Measurements from ENCODE around the gene ACOX2. TPM values are rescaled to one million over a fixed set of nuclear protein-coding genes. Genes with fewer than 3 reads are reported as not detected.
A peak's percentile ranks its signal among the peaks of the same experiment; 100 is the strongest.

ACOX2 gene
- total and polyA plus RNA-seq, 2 of the 8 experiments (the other 6 are each of a cell fraction or from before 2014, with no cell fraction given): 3.2 to 9.2 TPM

GRCh38 chr3:58565621-58566397 lies 28.8 kb upstream of the ACOX2 start:
- Histone ChIP-seq H4K5ac (ENCODE audit: insufficient read length, low read depth, low read length) (no peak overlapping the region), H3K14ac (ENCODE audit: insufficient read length) (no peak overlapping the region), H4K8ac (ENCODE audit: extremely low read depth, insufficient read depth, low read length) (no peak overlapping the region), H2BK20ac (ENCODE audit: low read length) (peak overlapping the region; percentile 80; the same call in 1 of the 2 replicates), H2BK12ac (ENCODE audit: low read depth, low read length) (0 out of 2 replicates have a peak overlapping the region, but pooled peaks have one; percentile 90), H3K9me3 (ENCODE audit: insufficient read depth in 2 of 2, low read depth in 1 of 2, low read length in 1 of 2) (no peaks in the 10 kb centered on the region), H3K56ac (replicated peaks; ENCODE audit: insufficient read length, low read depth, low read length) (no peak overlapping the region), H3K9ac (replicated peaks in 1 of 4; ENCODE audit: extremely low read depth in 1 of 4, low read depth in 3 of 4, low read length in 3 of 4) (no peak overlapping the region), H3K23me2 (ENCODE audit: low read depth, low read length) (no peaks in the 10 kb centered on the region; the same call in 1 of the 2 replicates), H3K27ac (ENCODE audit: low read depth, low read length) (no peak overlapping the region), H3K4ac (replicated peaks; ENCODE audit: insufficient read length, low read depth, low read length) (no peak overlapping the region), H4K91ac (replicated peaks; ENCODE audit: insufficient read length, low read length) (peak overlapping the region; percentile 49), H2BK15ac (ENCODE audit: low read length) (peak overlapping the region; percentile 29; the same call in 1 of the 2 replicates), H3K79me2 (ENCODE audit: control insufficient read depth in 1 of 2, insufficient read depth in 2 of 2, low read length in 2 of 2) (no peaks in the 10 kb centered on the region), H3K4me1 (replicated peaks in 1 of 4; ENCODE audit: control insufficient read depth in 3 of 4, insufficient read depth in 4 of 4, low read length in 3 of 4) (peaks cover 9 to 26% (median 19%) of the 10 kb centered on the region in 4 experiments), H3K4me2 (ENCODE audit: insufficient read depth in 1 of 2, low read depth in 2 of 2, low read length in 2 of 2) (peak overlapping the region; percentile 49), H3K36me3 (ENCODE audit: control insufficient read depth in 2 of 4, insufficient read depth in 4 of 4, low read length in 3 of 4) (no peaks in the 10 kb centered on the region), H2AFZ (ENCODE audit: low read length) (no peak overlapping the region), H3K4me3 (ENCODE audit: extremely low read depth in 1 of 4, insufficient read depth in 2 of 4, low read depth in 3 of 4, low read length in 4 of 4) (no peak overlapping the region; a peak in 2 of 8 replicates), H3K18ac (ENCODE audit: extremely low read depth, low read length) (peak overlapping the region; percentile 67; the same call in 1 of the 2 replicates), H3K23ac (ENCODE audit: insufficient read length) (no peak overlapping the region), H4K20me1 (replicated peaks in 1 of 2; ENCODE audit: control insufficient read depth in 1 of 2, insufficient read depth in 2 of 2, low read length in 2 of 2) (no peaks in the 10 kb centered on the region), H3K27me3 (replicated peaks in 1 of 4; ENCODE audit: control insufficient read depth in 3 of 4, extremely low read depth in 1 of 4, insufficient read depth in 3 of 4, low read length in 3 of 4) (peaks cover 0 to 2% (median 0%) of the 10 kb centered on the region in 4 experiments; a peak in 2 of 7 replicates), H3K79me1 (ENCODE audit: low read depth, low read length) (no peaks in the 10 kb centered on the region; the same call in 1 of the 2 replicates), H2BK120ac (replicated peaks; ENCODE audit: low read depth, low read length) (no peak overlapping the region), H2BK5ac (ENCODE audit: low read depth, low read length) (peak overlapping the region; percentile 60; the same call in 1 of the 2 replicates), H2AK5ac (ENCODE audit: low read depth, low read length) (no peak overlapping the region; the same call in 1 of the 2 replicates)
- FAIRE-seq (peak; percentile 74), DNase-seq (ENCODE audit: low read depth in 1 of 2, low spot score in 2 of 2) (peak in 1 of 2 experiments; percentile 72)
- CTCF ChIA-PET (ENCODE audit: partially characterized antibody): interaction anchor here (0.7 to 40.0 kb wide), 15 partner anchors 8 to 487 kb away, joined by 3 to 994 read pairs (median 9); partner anchors contain the start of genes FAM107A and KCTD6
- 42% methylated on average over 12 of the region's 12 CpGs; no CpG with 5 or more reads in 1 of the 2 experiments for WGBS, 2 experiments (ENCODE audit: extremely low coverage in 1 of 2, insufficient coverage in 1 of 2, insufficient read length in 1 of 2, insufficient replicate concordance in 2 of 2, low coverage in 1 of 2, low lambda C conversion rate in 2 of 2, missing lambda C conversion rate in 1 of 2)
- POLR2A ChIA-PET (ENCODE audit: partially characterized antibody): interaction anchor here (1.0 to 1.4 kb wide), 5 partner anchors 9 to 72 kb away, joined by 3 to 7 read pairs (median 4); no protein-coding TSS in a partner anchor
- TF ChIP-seq EZH2 (IDR thresholded peaks at IDR 0.05; ENCODE audit: low read depth, low read length, severe bottlenecking): no peak
- TF ChIP-seq SIN3A (conservative IDR thresholded peaks at IDR 0.05 in 1 of 2, IDR thresholded peaks at IDR 0.05 in 1 of 2; ENCODE audit: low read depth in 1 of 2, low read length in 2 of 2): 0 out of 4 replicates have a peak, but pooled peaks of 1 of the 2 experiments have one; percentile 30
- TF ChIP-seq TEAD4 (IDR thresholded peaks at IDR 0.05; ENCODE audit: low read depth, low read length): peak; percentile 82
- peak; percentile 32 for TF ChIP-seq CTBP2 (IDR thresholded peaks at IDR 0.05; ENCODE audit: borderline replicate concordance, insufficient read depth, insufficient read length, low read length)
- TF ChIP-seq CTCF (IDR thresholded peaks at IDR 0.05; ENCODE audit: control extremely low read depth in 1 of 3, insufficient read depth in 1 of 3, low read depth in 1 of 3, low read length in 3 of 3): no peak
- no peak for TF ChIP-seq KDM1A (IDR thresholded peaks at IDR 0.05; ENCODE audit: borderline replicate concordance, low read length)

All from H1 (cell line).